GM19099 (cell line): ENCODE data around the gene VPS13D.

Source experiments
- POLR2A ChIP-seq: IDR thresholded peaks from 3 replicates; pipeline ENCODE4 v1.6.1; 2011; ENCODE audit warnings: low read depth; ENCODE audit not compliant: insufficient read length; ENCODE audit errors: extremely low read depth

Gene VPS13D

GRCh38 chr1:12372761-12373160 lies 142.9 kb downstream of the VPS13D start:
- no peak for TF ChIP-seq POLR2A

DNA sequence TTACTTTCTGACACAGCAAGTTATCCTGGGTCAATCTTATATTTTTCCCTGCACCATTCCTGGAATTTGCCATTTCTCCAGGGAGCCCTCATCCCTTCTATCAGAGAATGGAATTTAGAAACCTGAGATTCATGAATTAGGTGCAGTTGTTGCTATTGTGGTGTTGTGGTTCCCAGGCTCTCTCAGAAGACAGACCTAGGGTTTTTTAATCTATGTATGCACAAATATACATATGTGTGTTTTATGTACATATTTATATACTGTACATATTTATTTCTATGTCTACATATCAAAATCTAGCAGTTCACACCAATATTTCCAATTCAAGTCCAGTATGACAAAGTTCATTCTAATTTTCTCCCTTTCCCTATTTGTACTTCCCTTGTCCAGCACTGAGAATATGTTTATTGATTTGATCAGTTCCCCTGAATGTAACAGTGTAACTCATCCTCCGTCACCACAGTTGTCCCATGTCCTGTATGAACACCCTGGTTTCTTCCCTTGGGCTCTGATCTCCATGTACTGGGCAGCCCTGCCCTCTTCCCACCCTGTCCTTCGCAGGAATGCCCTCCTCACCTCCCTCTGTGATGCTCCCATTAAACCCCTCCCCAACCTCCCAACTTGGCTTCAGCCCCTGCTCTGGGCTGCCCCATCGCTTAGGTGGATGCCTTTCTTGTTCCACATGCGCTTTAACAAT lies 145.5 kb downstream of the VPS13D start:
- no peak for TF ChIP-seq POLR2A

DNA sequence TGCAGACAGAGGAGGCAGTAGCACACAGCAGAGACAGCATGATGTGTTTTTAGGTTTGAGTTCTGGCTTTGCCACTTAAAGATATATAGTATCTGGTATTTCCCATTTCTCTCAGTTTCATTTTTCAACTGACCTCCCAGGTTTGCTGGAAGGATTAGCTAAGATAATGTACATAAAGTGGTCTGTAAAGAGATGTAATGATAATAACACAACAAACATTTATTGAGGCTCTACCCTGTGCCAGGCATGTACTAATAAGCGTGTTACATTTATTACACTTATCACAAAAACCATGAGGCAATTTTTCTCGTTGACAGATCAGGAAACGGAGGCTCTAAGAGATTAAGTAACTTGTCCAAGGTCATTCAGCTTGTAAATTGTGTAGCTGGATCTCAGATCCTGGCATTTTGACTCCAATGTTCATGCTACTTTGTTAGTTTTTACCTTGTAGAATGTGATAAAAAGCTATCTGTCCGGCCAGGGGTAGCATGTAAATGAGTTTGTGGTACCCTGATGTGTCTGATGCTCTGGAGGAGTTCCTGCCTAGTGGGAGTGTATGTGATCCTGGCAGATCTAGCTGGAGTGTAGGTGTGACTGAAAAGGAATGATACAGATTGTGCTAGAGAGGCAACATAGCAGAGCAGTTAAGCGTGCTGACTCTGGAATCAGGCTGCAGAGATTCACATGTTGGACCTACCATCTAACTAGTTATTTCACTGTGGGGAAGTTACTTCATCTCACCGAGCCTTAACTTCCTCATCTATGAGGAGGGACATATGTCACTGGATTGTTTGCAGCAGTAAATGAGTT lies 146.6 kb downstream of the VPS13D start:
- no peak for TF ChIP-seq POLR2A

DNA sequence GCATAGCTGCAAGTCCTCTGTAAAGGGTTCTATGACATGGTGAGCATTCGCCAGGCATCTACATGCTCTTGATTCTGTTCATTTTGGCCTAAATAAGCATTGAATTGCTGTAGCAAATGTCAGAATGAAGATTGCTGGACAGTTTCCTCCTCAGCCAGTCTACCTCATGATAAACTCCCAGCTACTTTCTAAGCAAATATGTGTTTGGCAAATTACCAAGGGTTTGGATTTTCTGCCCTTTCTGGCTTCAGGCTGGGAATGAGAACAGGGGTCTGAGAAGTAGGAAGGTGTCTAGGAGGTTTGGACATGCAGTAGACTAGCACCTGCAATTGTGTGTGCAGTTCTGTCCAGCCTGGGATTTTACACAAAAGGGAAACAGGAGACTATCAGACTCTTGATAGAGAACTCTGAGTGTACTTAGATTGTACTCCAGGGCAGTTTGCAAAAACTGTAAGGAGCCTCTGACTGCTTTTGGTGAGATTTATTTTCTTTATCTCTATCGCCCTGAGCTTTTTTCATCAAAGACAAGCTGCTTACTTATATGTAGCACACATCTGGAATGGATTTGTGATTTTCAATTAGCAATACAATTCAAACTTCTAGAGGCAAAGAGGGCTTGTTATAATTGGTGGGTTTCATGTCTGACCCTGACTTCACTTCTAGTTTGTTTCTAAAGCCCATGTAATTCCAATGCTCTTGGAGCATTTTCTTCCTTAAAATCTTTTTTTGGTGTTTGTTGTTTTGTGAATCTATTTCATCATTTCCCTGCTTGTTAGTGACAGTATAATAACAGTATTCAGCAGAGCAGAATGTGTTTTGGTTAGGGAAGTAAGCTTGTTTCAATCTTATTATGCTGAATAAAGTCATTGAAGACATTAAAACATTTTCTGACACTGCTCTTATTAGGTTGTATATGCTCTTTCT lies 150.8 kb downstream of the VPS13D start:
- TF ChIP-seq POLR2A: no peak

GRCh38 chr1:12383001-12383400 lies 153.2 kb downstream of the VPS13D start:
- TF ChIP-seq POLR2A: no peak

GRCh38 chr1:12383786-12384185 lies 154.0 kb downstream of the VPS13D start:
- no peak for TF ChIP-seq POLR2A

- no peak for TF ChIP-seq POLR2A
Observed at GRCh38 chr1:12384836-12385456, 155.1 kb downstream of the VPS13D start.

GRCh38 chr1:12386130-12386529 lies 156.3 kb downstream of the VPS13D start:
- no peak for TF ChIP-seq POLR2A

DNA sequence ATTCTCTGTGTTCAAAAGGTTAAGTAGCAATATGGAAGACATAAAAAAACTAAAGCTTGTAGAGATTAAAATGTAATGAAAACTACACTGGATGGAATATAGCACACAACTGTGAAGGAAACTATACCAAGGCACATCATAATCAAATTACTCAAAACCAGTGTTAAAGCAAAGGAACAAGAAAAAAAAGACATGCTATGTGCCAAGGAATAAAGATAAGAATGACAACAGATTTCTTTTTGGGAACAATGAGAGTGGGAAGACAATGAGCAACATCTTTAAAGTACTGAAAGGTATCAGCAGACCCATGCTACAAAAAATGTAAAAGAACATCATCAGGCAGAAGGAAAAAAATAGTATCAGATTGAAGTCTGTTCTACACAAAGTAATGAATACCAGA lies 157.8 kb downstream of the VPS13D start:
- no peak for TF ChIP-seq POLR2A

GRCh38 chr1:12397462-12398450 lies 167.9 kb downstream of the VPS13D start:
- no peak for TF ChIP-seq POLR2A

GRCh38 chr1:12398479-12398878 lies 168.6 kb downstream of the VPS13D start:
- TF ChIP-seq POLR2A: no peak

GRCh38 chr1:12400027-12400693 lies 170.3 kb downstream of the VPS13D start:
- no peak for TF ChIP-seq POLR2A

GRCh38 chr1:12402159-12402673 lies 172.4 kb downstream of the VPS13D start:
- TF ChIP-seq POLR2A: no peak
